HG02623 (cell line): Measurements from ENCODE around the gene DOK5.

Experiments used
- ATAC-seq: cut with Tn5 transposase; IDR thresholded peaks from one replicate; pipeline ENCODE4 v1.9.1; 2021; ENCODE audit warnings: moderate library complexity; ENCODE audit not compliant: unreplicated experiment

DOK5 gene

GRCh38 chr20:54681869-54682268 is 206.5 kb downstream of the DOK5 start:
- ATAC-seq = no peak

DNA sequence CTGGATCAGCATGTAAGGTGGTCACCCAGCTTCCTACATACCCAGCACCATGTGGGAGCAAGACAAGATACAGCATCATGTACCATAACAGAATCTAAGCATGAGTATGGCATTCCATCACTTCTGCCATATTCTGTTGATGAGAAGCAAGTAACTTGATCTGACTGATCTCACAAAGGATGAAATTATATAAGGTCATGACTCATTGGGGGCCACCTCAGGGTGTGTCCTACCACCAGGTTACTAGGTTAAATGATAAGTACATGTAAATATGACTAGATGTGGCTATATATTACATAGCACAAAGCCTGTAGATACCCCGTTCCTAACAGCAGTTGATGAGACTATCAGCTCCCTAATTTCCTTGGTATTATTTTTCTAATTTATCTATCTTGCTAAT is 213.1 kb downstream of the DOK5 start:
- no peak for ATAC-seq

- ATAC-seq = no peak
Observed at GRCh38 chr20:54690323-54690722, 214.9 kb downstream of the DOK5 start.

GRCh38 chr20:54691327-54691726 is 215.9 kb downstream of the DOK5 start:
- no peak for ATAC-seq

- ATAC-seq = no peak
Observed at GRCh38 chr20:54692168-54692887, 216.9 kb downstream of the DOK5 start.

GRCh38 chr20:54694516-54694915 is 219.1 kb downstream of the DOK5 start:
- no peak for ATAC-seq

GRCh38 chr20:54698373-54698772 is 223.0 kb downstream of the DOK5 start:
- no peak for ATAC-seq
